Middle frontal gyrus (tissue), 1 donor: ENCODE data around the gene FOXP1.

ENCODE experiments used
- DNase-seq: peaks from one replicate; pipeline ENCODE4 v3.0.0-alpha.2; 2015; ENCODE audit warnings: low spot score; ENCODE audit errors: extremely low spot score

Gene FOXP1

GRCh38 chr3:71509066-71509465 is 74.5 kb downstream of the FOXP1 start:
- no peak for DNase-seq

- no peak for DNase-seq
Measured at GRCh38 chr3:71505767-71506350, 77.7 kb downstream of the FOXP1 start.

DNA sequence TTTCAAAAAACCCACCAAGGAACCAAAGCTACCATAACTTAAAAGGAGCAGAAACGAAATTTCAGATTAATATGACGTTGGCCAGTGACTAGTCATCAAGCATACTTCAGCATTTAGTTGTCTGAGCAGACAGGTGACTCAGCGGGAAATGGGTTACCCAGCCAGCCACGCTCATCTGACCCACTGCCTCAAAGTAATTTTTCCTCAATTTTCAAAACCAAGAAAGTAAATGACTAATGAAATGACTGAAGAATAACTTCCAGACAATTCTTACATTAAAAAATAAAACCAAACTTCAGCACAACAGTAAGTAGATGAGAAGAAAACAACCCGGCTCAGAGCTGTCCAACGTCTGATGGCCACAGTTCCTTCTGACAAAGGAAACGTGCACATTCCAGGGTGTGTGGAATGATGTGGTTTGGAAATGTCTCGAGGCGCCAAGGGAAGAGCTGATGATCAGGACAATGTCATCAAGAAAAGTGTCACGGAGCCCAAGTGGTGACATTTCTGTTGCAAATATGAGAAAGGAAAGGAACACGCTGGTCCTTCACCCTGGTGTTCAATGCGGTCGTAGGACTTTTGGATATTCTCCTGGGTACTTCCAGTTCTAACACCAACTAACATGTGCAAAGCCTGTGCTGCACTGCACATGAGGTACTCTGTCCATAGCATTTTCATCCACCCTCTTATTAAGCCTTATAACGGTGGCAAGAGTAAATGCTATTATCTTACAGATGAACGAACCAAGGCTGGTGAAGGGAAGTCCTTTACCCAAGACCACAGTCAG is 79.1 kb downstream of the FOXP1 start:
- DNase-seq: no peak

GRCh38 chr3:71503525-71504249 is 79.8 kb downstream of the FOXP1 start:
- no peak for DNase-seq

GRCh38 chr3:71502066-71502625 is 81.4 kb downstream of the FOXP1 start:
- DNase-seq: no peak

- DNase-seq: no peak
Measured at GRCh38 chr3:71500696-71501095, 82.8 kb downstream of the FOXP1 start.

DNA sequence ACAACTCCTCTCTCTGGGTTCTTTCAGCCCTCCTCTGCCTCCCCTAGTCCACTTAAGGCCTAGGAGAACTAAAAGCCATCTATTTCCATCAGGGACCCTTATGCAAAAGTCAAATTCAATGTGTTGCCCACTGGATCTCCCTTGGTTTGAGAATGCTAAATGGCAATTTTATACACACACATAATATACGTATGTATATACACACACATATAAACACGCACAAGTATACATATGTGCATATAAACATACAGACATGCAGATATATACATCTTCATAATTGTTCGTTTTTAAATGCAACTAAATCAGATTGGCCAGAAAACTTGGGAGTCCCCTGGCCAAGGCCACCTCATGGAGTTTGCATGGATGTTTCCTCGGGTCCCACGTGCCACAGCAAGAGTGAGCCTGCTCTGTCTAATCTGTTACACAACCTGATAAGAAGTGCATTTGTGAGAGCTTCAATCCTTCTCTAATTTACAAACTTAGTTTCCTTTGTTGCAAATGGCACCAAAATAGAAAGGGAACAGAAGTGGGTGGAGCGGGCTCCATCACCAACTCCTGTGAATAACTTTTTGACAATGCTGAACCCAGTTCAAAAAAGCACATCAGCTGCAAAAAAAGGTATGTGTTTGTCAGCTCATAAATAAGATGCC is 84.2 kb downstream of the FOXP1 start:
- DNase-seq: no peak

DNA sequence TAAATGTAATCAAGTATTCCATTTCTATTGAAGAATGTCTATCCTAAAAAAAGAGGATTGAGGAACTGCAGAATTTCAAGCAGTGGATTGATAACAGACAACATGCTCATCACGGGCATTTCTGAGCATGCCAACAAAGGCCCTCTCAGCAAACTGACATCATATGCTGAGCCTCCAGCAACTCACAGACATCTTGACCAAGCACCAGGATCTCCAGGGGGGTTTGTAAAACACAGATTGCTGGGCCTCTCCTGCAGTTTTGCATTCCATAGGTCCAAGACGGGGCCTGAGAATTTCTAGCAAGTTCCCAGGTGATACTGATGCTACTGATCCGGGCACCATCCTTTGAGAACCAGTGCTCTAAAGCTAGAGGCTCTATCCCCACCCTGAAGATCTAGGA is 85.0 kb downstream of the FOXP1 start:
- no peak for DNase-seq

GRCh38 chr3:71497971-71498444 is 85.5 kb downstream of the FOXP1 start:
- no peak for DNase-seq

- no peak for DNase-seq
Measured at GRCh38 chr3:71497367-71497897, 86.1 kb downstream of the FOXP1 start.

- DNase-seq: no peak
Measured at GRCh38 chr3:71495708-71496472, 87.6 kb downstream of the FOXP1 start.

- no peak for DNase-seq
Measured at GRCh38 chr3:71494212-71494611, 89.3 kb downstream of the FOXP1 start.

- DNase-seq: no peak
Measured at GRCh38 chr3:71492974-71493771, 90.4 kb downstream of the FOXP1 start.

GRCh38 chr3:71492566-71492965 is 91.0 kb downstream of the FOXP1 start:
- no peak for DNase-seq

GRCh38 chr3:71491154-71491752 is 92.3 kb downstream of the FOXP1 start:
- no peak for DNase-seq

GRCh38 chr3:71490692-71491091 is 92.8 kb downstream of the FOXP1 start:
- DNase-seq: no peak

GRCh38 chr3:71489315-71489761 is 94.2 kb downstream of the FOXP1 start:
- DNase-seq: no peak

DNA sequence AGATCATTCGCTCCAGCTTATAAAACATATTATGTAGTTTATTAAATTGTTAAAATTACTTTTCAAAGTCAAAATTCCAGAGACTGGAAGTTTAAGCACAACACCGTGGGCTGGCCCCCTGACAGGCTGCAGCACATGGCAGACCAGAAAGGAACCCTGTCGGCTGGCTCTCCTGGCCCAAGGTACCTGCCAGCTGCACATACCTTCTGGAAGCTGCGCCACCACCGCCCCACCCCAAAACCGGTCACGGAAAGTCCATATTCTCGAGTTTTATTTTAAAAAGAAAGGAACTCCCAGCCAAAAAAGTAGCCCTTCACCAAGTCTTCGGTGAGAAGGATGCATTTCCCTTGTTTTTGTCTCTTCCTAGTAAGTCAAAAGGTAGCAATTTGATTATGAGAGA is 94.6 kb downstream of the FOXP1 start:
- DNase-seq: no peak

DNA sequence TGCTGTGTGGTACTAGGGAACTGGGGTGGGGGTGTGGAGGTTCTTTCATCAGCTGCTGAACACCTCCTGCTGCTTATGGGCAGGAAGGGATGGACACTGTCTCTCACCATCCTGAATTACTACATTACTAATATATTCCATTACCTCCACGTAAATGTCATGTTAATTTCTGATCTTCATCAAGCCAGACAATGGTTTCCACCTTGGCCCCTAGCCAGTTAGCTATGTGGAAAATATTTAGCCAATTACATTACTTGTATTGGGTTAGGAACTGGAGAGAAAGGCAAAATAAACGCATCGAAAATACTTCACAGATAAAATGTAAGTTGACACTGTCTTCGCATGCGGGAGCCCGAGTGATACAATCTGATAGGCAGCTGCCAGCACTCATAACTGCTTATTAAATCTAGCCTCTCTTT is 95.1 kb downstream of the FOXP1 start:
- DNase-seq: no peak
